Calu3 (cell line): Measurements from ENCODE around the gene SOD1. TPM values are rescaled to one million over a fixed set of nuclear protein-coding genes. Genes with fewer than 3 reads are reported as not detected.

Source experiments
- BruUV-seq: library from RNA; stranded (reverse); fragments of 400-500 nt; replicated peaks from 2 replicates; lab custom pipeline; 2021; lab: Mats Ljungman, UMichigan
- CTCF ChIA-PET: fragments of 300-600 bp; sonication (Branson Sonifier 250); formaldehyde crosslinking; loops from one replicate; lab custom pipeline; 2022; ENCODE audit warnings: antibody characterized with exemption; lab: Charles Lee
- DNase-seq: peaks from one replicate; pipeline ENCODE4 v3.0.0; 2022
- H3K27ac Mint-ChIP-seq: one replicate; pipeline ENCODE4 v1.8.0; 2022; ENCODE audit warnings: mixed read lengths; ENCODE audit not compliant: unreplicated experiment
- H3K27me3 Mint-ChIP-seq: one replicate; pipeline ENCODE4 v1.8.0; 2022; ENCODE audit warnings: mixed read lengths; ENCODE audit not compliant: unreplicated experiment
- H3K36me3 Mint-ChIP-seq: one replicate; pipeline ENCODE4 v1.8.0; 2022; ENCODE audit warnings: mild to moderate bottlenecking, moderate library complexity, mixed read lengths; ENCODE audit not compliant: insufficient read depth, unreplicated experiment
- H3K4me1 Mint-ChIP-seq: one replicate; pipeline ENCODE4 v1.8.0; 2022; ENCODE audit warnings: mild to moderate bottlenecking, low read depth, mixed read lengths; ENCODE audit not compliant: unreplicated experiment
- H3K4me3 Mint-ChIP-seq: one replicate; pipeline ENCODE4 v1.8.0; 2022; ENCODE audit warnings: mild to moderate bottlenecking, low read depth, moderate library complexity, mixed read lengths; ENCODE audit not compliant: unreplicated experiment
- H3K9me3 Mint-ChIP-seq: one replicate; pipeline ENCODE4 v1.8.0; 2022; ENCODE audit warnings: low read depth, mixed read lengths; ENCODE audit not compliant: unreplicated experiment
- CTCF ChIP-seq: fragments of 200-600 bp; IDR thresholded peaks from one replicate; pipeline ENCODE4 v1.8.0; 2022; ENCODE audit warnings: antibody characterized with exemption; ENCODE audit not compliant: unreplicated experiment
- intact Hi-C: fragments of 100-400 bp; cut with micrococcal nuclease; formaldehyde crosslinking; loops from one replicate; pipeline ENCODE4 v1.10.0; 2022; ENCODE audit not compliant: unreplicated experiment
- total RNA-seq: library from RNA; stranded (reverse); gene quantifications from 2 replicates; pipeline ENCODE4 v1.2.3, GENCODE V29; 2022

The SOD1 gene
- total RNA-seq, 1 experiment from 2014 or later = 223 TPM

- intact Hi-C loops = no loop called here
- Mint-ChIP-seq H3K36me3 (no peaks in the 10 kb centered on the region), H3K27me3 (no peaks in the 10 kb centered on the region), H3K27ac (no peak overlapping the region), H3K4me3 (no peak overlapping the region), H3K9me3 (no peaks in the 10 kb centered on the region), H3K4me1 (no peaks in the 10 kb centered on the region)
- CTCF ChIA-PET = no interaction called here
- no TSS peak for BruUV-seq
- no peak for TF ChIP-seq CTCF
- DNase-seq = no peak
Measured at GRCh38 chr21:31684918-31685317, 25.4 kb downstream of the SOD1 start.

- H3K4me3 Mint-ChIP-seq = no peak overlapping the region
- H3K27ac Mint-ChIP-seq = no peak overlapping the region
- no peaks in the 10 kb centered on the region for H3K36me3 Mint-ChIP-seq
- H3K4me1 Mint-ChIP-seq = no peaks in the 10 kb centered on the region
- DNase-seq = no peak
- no peaks in the 10 kb centered on the region for H3K9me3 Mint-ChIP-seq
- CTCF ChIA-PET = no interaction called here
- TF ChIP-seq CTCF = no peak
- intact Hi-C loops = no loop called here
- no peaks in the 10 kb centered on the region for H3K27me3 Mint-ChIP-seq
- no TSS peak for BruUV-seq
Measured at GRCh38 chr21:31686272-31686915, 26.9 kb downstream of the SOD1 start.

DNA sequence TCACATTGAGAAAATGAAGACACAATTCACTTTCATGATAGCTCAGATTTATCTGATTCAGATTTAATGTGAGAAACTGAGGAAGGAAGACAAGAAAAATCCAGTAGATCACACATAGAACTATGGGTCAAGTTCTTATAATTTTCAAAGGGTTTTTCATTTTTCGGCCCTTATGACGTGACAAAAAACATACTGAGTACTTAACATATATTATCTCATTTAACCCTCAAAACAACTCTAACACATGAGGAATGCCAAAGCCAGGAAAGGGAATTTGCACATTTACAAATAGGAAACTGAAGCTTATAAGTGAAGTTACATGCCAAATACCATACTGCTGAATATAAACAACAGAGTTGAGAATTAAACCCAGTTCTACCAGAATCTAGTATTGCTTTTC is 27.6 kb downstream of the SOD1 start:
- no peak for TF ChIP-seq CTCF
- Mint-ChIP-seq H3K27me3 (no peaks in the 10 kb centered on the region), H3K27ac (no peak overlapping the region), H3K4me1 (no peaks in the 10 kb centered on the region), H3K36me3 (no peaks in the 10 kb centered on the region), H3K4me3 (no peak overlapping the region), H3K9me3 (no peaks in the 10 kb centered on the region)
- intact Hi-C loops = no loop called here
- DNase-seq = no peak
- no TSS peak for BruUV-seq
- CTCF ChIA-PET = no interaction called here

GRCh38 chr21:31688603-31689368 is 29.3 kb downstream of the SOD1 start:
- H3K27ac Mint-ChIP-seq = no peak overlapping the region
- no peaks in the 10 kb centered on the region for H3K4me1 Mint-ChIP-seq
- peaks cover 7% of the 10 kb centered on the region for H3K36me3 Mint-ChIP-seq
- no TSS peak for BruUV-seq
- no peaks in the 10 kb centered on the region for H3K27me3 Mint-ChIP-seq
- DNase-seq = no peak
- H3K4me3 Mint-ChIP-seq = no peak overlapping the region
- no peak for TF ChIP-seq CTCF
- H3K9me3 Mint-ChIP-seq = no peaks in the 10 kb centered on the region
- intact Hi-C loops = no loop called here
- CTCF ChIA-PET = interaction anchor here (0.6 kb wide), 1 partner anchor 45 kb away, joined by 6 read pairs; no protein-coding TSS in a partner anchor
